ENCODE results near the gene KANTR.

KANTR gene

GRCh38 chrX:53088136-53088974 is 5.6 kb upstream of the KANTR start:
- TF ChIP-seq ZNF274 (IDR thresholded peaks at IDR 0.05; ENCODE audit: low read depth, low read length) (no peak), SUZ12 (IDR thresholded peaks at IDR 0.05; ENCODE audit: extremely low read depth, insufficient read depth, insufficient read length) (no peak), YY1 (IDR thresholded peaks at IDR 0.05; ENCODE audit: insufficient read depth, insufficient read length) (no peak)
- Histone ChIP-seq H3K36me3 (ENCODE audit: insufficient read depth, insufficient read length, low read length) (peaks cover 53% of the 10 kb centered on the region), H3K9ac (ENCODE audit: insufficient read length, low read depth) (no peak overlapping the region), H3K4me1 (ENCODE audit: insufficient read depth, insufficient read length) (peaks cover 2% of the 10 kb centered on the region), H3K9me3 (ENCODE audit: insufficient read depth, low read length) (no peaks in the 10 kb centered on the region), H3K27me3 (ENCODE audit: insufficient read depth, insufficient read length) (no peaks in the 10 kb centered on the region), H3K4me3 (ENCODE audit: insufficient read length, low read depth) (no peak overlapping the region)
- DNase-seq (ENCODE audit: low read depth, low spot score), result no peak

- no peak for TF ChIP-seq YY1 (IDR thresholded peaks at IDR 0.05; ENCODE audit: insufficient read depth, insufficient read length)
- no peak for TF ChIP-seq SUZ12 (IDR thresholded peaks at IDR 0.05; ENCODE audit: extremely low read depth, insufficient read depth, insufficient read length)
- no peak for TF ChIP-seq ZNF274 (IDR thresholded peaks at IDR 0.05; ENCODE audit: low read depth, low read length)
- no peak overlapping the region for H3K4me3 ChIP-seq (ENCODE audit: insufficient read length, low read depth)
Measured at GRCh38 chrX:53089224-53089842, 4.6 kb upstream of the KANTR start.

GRCh38 chrX:53089925-53090324 is 4.0 kb upstream of the KANTR start:
- TF ChIP-seq YY1 (IDR thresholded peaks at IDR 0.05; ENCODE audit: insufficient read depth, insufficient read length), result no peak
- TF ChIP-seq ZNF274 (IDR thresholded peaks at IDR 0.05; ENCODE audit: low read depth, low read length), result no peak
- DNase-seq (ENCODE audit: low read depth, low spot score), result no peak
- Histone ChIP-seq H3K4me3 (ENCODE audit: insufficient read length, low read depth) (no peak overlapping the region), H3K27me3 (ENCODE audit: insufficient read depth, insufficient read length) (no peaks in the 10 kb centered on the region), H3K4me1 (ENCODE audit: insufficient read depth, insufficient read length) (peaks cover 2% of the 10 kb centered on the region), H3K9ac (ENCODE audit: insufficient read length, low read depth) (no peak overlapping the region), H3K9me3 (ENCODE audit: insufficient read depth, low read length) (no peaks in the 10 kb centered on the region), H3K36me3 (ENCODE audit: insufficient read depth, insufficient read length, low read length) (peaks cover 38% of the 10 kb centered on the region)

More at GRCh38 chrX:53089224-53089842, 4.6 kb upstream of the KANTR start:
- Histone ChIP-seq H3K27me3 (ENCODE audit: insufficient read depth, insufficient read length) (no peaks in the 10 kb centered on the region), H3K4me1 (ENCODE audit: insufficient read depth, insufficient read length) (peaks cover 2% of the 10 kb centered on the region), H3K9me3 (ENCODE audit: insufficient read depth, low read length) (no peaks in the 10 kb centered on the region), H3K9ac (ENCODE audit: insufficient read length, low read depth) (no peak overlapping the region), H3K36me3 (ENCODE audit: insufficient read depth, insufficient read length, low read length) (peaks cover 44% of the 10 kb centered on the region)
- DNase-seq (ENCODE audit: low read depth, low spot score), result no peak

GRCh38 chrX:53091354-53091753 is 2.6 kb upstream of the KANTR start:
- Histone ChIP-seq H3K27me3 (ENCODE audit: insufficient read depth, insufficient read length) (no peaks in the 10 kb centered on the region), H3K4me3 (ENCODE audit: insufficient read length, low read depth) (no peak overlapping the region), H3K36me3 (ENCODE audit: insufficient read depth, insufficient read length, low read length) (peaks cover 26% of the 10 kb centered on the region), H3K9ac (ENCODE audit: insufficient read length, low read depth) (no peak overlapping the region), H3K9me3 (ENCODE audit: insufficient read depth, low read length) (no peaks in the 10 kb centered on the region), H3K4me1 (ENCODE audit: insufficient read depth, insufficient read length) (peaks cover 2% of the 10 kb centered on the region)
- no peak for DNase-seq (ENCODE audit: low read depth, low spot score)
- TF ChIP-seq ZNF274 (IDR thresholded peaks at IDR 0.05; ENCODE audit: low read depth, low read length) (no peak), YY1 (IDR thresholded peaks at IDR 0.05; ENCODE audit: insufficient read depth, insufficient read length) (no peak), SUZ12 (IDR thresholded peaks at IDR 0.05; ENCODE audit: extremely low read depth, insufficient read depth, insufficient read length) (no peak)

- peaks cover under 1% of the 10 kb centered on the region for H3K4me1 ChIP-seq (ENCODE audit: insufficient read depth, insufficient read length)
- DNase-seq (ENCODE audit: low read depth, low spot score), result peak; percentile 68
Measured at GRCh38 chrX:53093177-53093655, 726 bp upstream of the KANTR start.

GRCh38 chrX:53094582-53094905 is 602 bp downstream of the KANTR start:
- Histone ChIP-seq H3K36me3 (ENCODE audit: insufficient read depth, insufficient read length, low read length) (peaks cover 3% of the 10 kb centered on the region), H3K27me3 (ENCODE audit: insufficient read depth, insufficient read length) (no peaks in the 10 kb centered on the region), H3K9me3 (ENCODE audit: insufficient read depth, low read length) (no peaks in the 10 kb centered on the region), H3K9ac (ENCODE audit: insufficient read length, low read depth) (peak overlapping the region; percentile 85), H3K4me3 (ENCODE audit: insufficient read length, low read depth) (peak overlapping the region; percentile 75), H3K4me1 (ENCODE audit: insufficient read depth, insufficient read length) (no peaks in the 10 kb centered on the region)
- DNase-seq (ENCODE audit: low read depth, low spot score), result no peak
- TF ChIP-seq SUZ12 (IDR thresholded peaks at IDR 0.05; ENCODE audit: extremely low read depth, insufficient read depth, insufficient read length), result no peak
- no peak for TF ChIP-seq YY1 (IDR thresholded peaks at IDR 0.05; ENCODE audit: insufficient read depth, insufficient read length)
- no peak for TF ChIP-seq ZNF274 (IDR thresholded peaks at IDR 0.05; ENCODE audit: low read depth, low read length)

More at GRCh38 chrX:53093177-53093655, 726 bp upstream of the KANTR start:
- no peaks in the 10 kb centered on the region for H3K27me3 ChIP-seq (ENCODE audit: insufficient read depth, insufficient read length)
- peak overlapping the region; percentile 75 for H3K4me3 ChIP-seq (ENCODE audit: insufficient read length, low read depth)
- TF ChIP-seq SUZ12 (IDR thresholded peaks at IDR 0.05; ENCODE audit: extremely low read depth, insufficient read depth, insufficient read length), result no peak
- TF ChIP-seq ZNF274 (IDR thresholded peaks at IDR 0.05; ENCODE audit: low read depth, low read length), result no peak
- TF ChIP-seq YY1 (IDR thresholded peaks at IDR 0.05; ENCODE audit: insufficient read depth, insufficient read length), result no peak
- H3K9ac ChIP-seq (ENCODE audit: insufficient read length, low read depth), result peak overlapping the region; percentile 74
- no peaks in the 10 kb centered on the region for H3K9me3 ChIP-seq (ENCODE audit: insufficient read depth, low read length)
- peaks cover 10% of the 10 kb centered on the region for H3K36me3 ChIP-seq (ENCODE audit: insufficient read depth, insufficient read length, low read length)

- Histone ChIP-seq H3K9ac (ENCODE audit: insufficient read length, low read depth) (no peak overlapping the region), H3K36me3 (ENCODE audit: insufficient read depth, insufficient read length, low read length) (peaks cover 8% of the 10 kb centered on the region), H3K4me3 (ENCODE audit: insufficient read length, low read depth) (no peak overlapping the region), H3K9me3 (ENCODE audit: insufficient read depth, low read length) (no peaks in the 10 kb centered on the region), H3K4me1 (ENCODE audit: insufficient read depth, insufficient read length) (no peaks in the 10 kb centered on the region), H3K27me3 (ENCODE audit: insufficient read depth, insufficient read length) (no peaks in the 10 kb centered on the region)
- TF ChIP-seq ZNF274 (IDR thresholded peaks at IDR 0.05; ENCODE audit: low read depth, low read length) (no peak), SUZ12 (IDR thresholded peaks at IDR 0.05; ENCODE audit: extremely low read depth, insufficient read depth, insufficient read length) (no peak), YY1 (IDR thresholded peaks at IDR 0.05; ENCODE audit: insufficient read depth, insufficient read length) (no peak)
- no peak for DNase-seq (ENCODE audit: low read depth, low spot score)
Measured at GRCh38 chrX:53095796-53096195, 1.9 kb downstream of the KANTR start.

All from NT2/D1 (cell line).